ENCODE measurements around the gene BBS9.
"Not testable (repeated sequence)": the region's sequence is repeated elsewhere in the genome, so short reads cannot be mapped to it uniquely, and the experiment has no call there.

BBS9 gene

GRCh38 chr7:33516568-33516967, 387.2 kb downstream of the BBS9 start:
- H3K4me3 ChIP-seq (ENCODE audit: low read depth, low read length), result no peak overlapping the region
- in situ Hi-C loops (cut with HindIII; ENCODE audit: low sequenced_read_pairs), result no loop called here
- DNase-seq (ENCODE audit: low read depth, low spot score), result no peak
- TF ChIP-seq CTCF (IDR thresholded peaks at IDR 0.05; ENCODE audit: low read depth, low read length), result no peak

- in situ Hi-C loops (cut with HindIII; ENCODE audit: low sequenced_read_pairs), result no loop called here
- TF ChIP-seq CTCF (IDR thresholded peaks at IDR 0.05; ENCODE audit: low read depth, low read length), result no peak
- no peak overlapping the region for H3K4me3 ChIP-seq (ENCODE audit: low read depth, low read length)
- no peak for DNase-seq (ENCODE audit: low read depth, low spot score)
Observed at GRCh38 chr7:33517191-33517590, 387.8 kb downstream of the BBS9 start.

GRCh38 chr7:33527008-33527407, 397.6 kb downstream of the BBS9 start:
- in situ Hi-C loops (cut with HindIII; ENCODE audit: low sequenced_read_pairs); H3K4me3 ChIP-seq (ENCODE audit: low read depth, low read length); DNase-seq (ENCODE audit: low read depth, low spot score): not testable (repeated sequence)

- H3K4me3 ChIP-seq (ENCODE audit: low read depth, low read length); in situ Hi-C loops (cut with HindIII; ENCODE audit: low sequenced_read_pairs); DNase-seq (ENCODE audit: low read depth, low spot score): not testable (repeated sequence)
Observed at GRCh38 chr7:33527613-33528012, 398.2 kb downstream of the BBS9 start.

- in situ Hi-C loops (cut with HindIII; ENCODE audit: low sequenced_read_pairs), result no loop called here
- no peak for TF ChIP-seq CTCF (IDR thresholded peaks at IDR 0.05; ENCODE audit: low read depth, low read length)
Observed at GRCh38 chr7:33529070-33529469, 399.7 kb downstream of the BBS9 start.

GRCh38 chr7:33530664-33531063, 401.3 kb downstream of the BBS9 start:
- no peak for TF ChIP-seq CTCF (IDR thresholded peaks at IDR 0.05; ENCODE audit: low read depth, low read length)
- no peak for DNase-seq (ENCODE audit: low read depth, low spot score)
- no peak overlapping the region for H3K4me3 ChIP-seq (ENCODE audit: low read depth, low read length)
- in situ Hi-C loops (cut with HindIII; ENCODE audit: low sequenced_read_pairs), result no loop called here

More at GRCh38 chr7:33529070-33529469, 399.7 kb downstream of the BBS9 start:
- H3K4me3 ChIP-seq (ENCODE audit: low read depth, low read length), result no peak overlapping the region
- no peak for DNase-seq (ENCODE audit: low read depth, low spot score)

- in situ Hi-C loops (cut with HindIII; ENCODE audit: low sequenced_read_pairs), result no loop called here
- no peak overlapping the region for H3K4me3 ChIP-seq (ENCODE audit: low read depth, low read length)
- TF ChIP-seq CTCF (IDR thresholded peaks at IDR 0.05; ENCODE audit: low read depth, low read length), result no peak
- no peak for DNase-seq (ENCODE audit: low read depth, low spot score)
Observed at GRCh38 chr7:33531888-33532287, 402.5 kb downstream of the BBS9 start.

- DNase-seq (ENCODE audit: low read depth, low spot score), result peak; percentile 18
- no peak for TF ChIP-seq CTCF (IDR thresholded peaks at IDR 0.05; ENCODE audit: low read depth, low read length)
- no peak overlapping the region for H3K4me3 ChIP-seq (ENCODE audit: low read depth, low read length)
- in situ Hi-C loops (cut with HindIII; ENCODE audit: low sequenced_read_pairs), result no loop called here
Observed at GRCh38 chr7:33534833-33535232, 405.5 kb downstream of the BBS9 start.

Data from astrocyte of the spinal cord (primary cell).